K562 (cell line): ENCODE results near the gene PIEZO2. TPM values are rescaled to one million over a fixed set of nuclear protein-coding genes. Genes with fewer than 3 reads are reported as not detected.

Experiments used
- ELF4 ChIP-seq: fragments of 450-650 bp; formaldehyde crosslinking; IDR thresholded peaks from 2 replicates; pipeline ENCODE4 v1.4.0; 2022; ENCODE audit warnings: missing genetic modification characterization
- FOSL1 ChIP-seq: fragments of 200-800 bp; sonication (Bioruptor generic); conservative IDR thresholded peaks from 2 replicates; pipeline ENCODE4 v1.6.1; 2016; ENCODE audit warnings: missing genetic modification characterization, missing compliant biosample characterization
- MAZ ChIP-seq, 2 experiments: fragments of 450-650 bp in 1 of 2; sonication (generic) in 1 of 2; formaldehyde crosslinking; IDR thresholded peaks in 1 of 2; conservative IDR thresholded peaks in 1 of 2; 2 replicates each; pipeline versions ENCODE4 v1.4.0 to v1.5.0; 2020; ENCODE audit warnings: mild to moderate bottlenecking in 1 of 2, missing genetic modification reagents in 1 of 2
- NFRKB ChIP-seq: fragments of 450-650 bp; IDR thresholded peaks from 2 replicates; pipeline ENCODE4 v1.6.1; 2016; ENCODE audit warnings: low read depth
- RAD51 ChIP-seq: fragments of 450-650 bp; IDR thresholded peaks from 2 replicates; pipeline ENCODE4 v1.7.1; 2016; ENCODE audit warnings: low read depth, mild to moderate bottlenecking, borderline replicate concordance
- SAFB2 ChIP-seq: fragments of 200-400 bp; formaldehyde crosslinking; IDR thresholded peaks from 2 replicates; pipeline ENCODE4 v1.6.1; 2018; ENCODE audit warnings: borderline replicate concordance, low read length, low read depth, moderate library complexity; ENCODE audit not compliant: severe bottlenecking
- ZBTB8A ChIP-seq: fragments of 450-650 bp; IDR thresholded peaks from 2 replicates; pipeline ENCODE4 v1.6.1; 2018; ENCODE audit warnings: mild to moderate bottlenecking, moderate library complexity; ENCODE audit not compliant: partially characterized antibody
- ZSCAN32 ChIP-seq: fragments of 450-650 bp; formaldehyde crosslinking; IDR thresholded peaks from 2 replicates; pipeline ENCODE4 v1.4.0; 2020; ENCODE audit warnings: mild to moderate bottlenecking, moderate library complexity
- polyA plus RNA-seq, 8 experiments: library from polyadenylated mRNA; depleted of rRNA in 4 of 8; stranded (reverse) in 5 of 8; unstranded in 3 of 8; fragments of >200 nt; fragmentation: Nextera tagmentation in 2 of 8; fragmentation: Illumina TruSeq in 1 of 8; extraction: Ambion mirVana in 2 of 8; extraction: Trizol in 1 of 8; gene quantifications; 2 replicates each; pipeline versions ENCODE4 v1.2.1 to v1.2.3, GENCODE V29; 2011 to 2014; ENCODE audit warnings: inconsistent platforms in 1 of 8, missing spikeins in 1 of 8
- total RNA-seq, 7 experiments: library from RNA; depleted of rRNA in 6 of 7; stranded (reverse); fragments of >200 nt in 6 of 7; fragmentation: Illumina TruSeq in 2 of 7; extraction: Trizol in 2 of 7; gene quantifications; 2 replicates each; pipeline versions ENCODE4 v1.2.1 to v1.2.3, GENCODE V29; 2011 to 2021; ENCODE audit warnings: low replicate concordance in 1 of 7
- TF ChIP-seq, protein P1 (sequence below): fragments of 450-650 bp; IDR thresholded peaks from 2 replicates; pipeline ENCODE4 v1.6.1; 2016; ENCODE audit warnings: mild to moderate bottlenecking, moderate library complexity
- TF ChIP-seq, protein P2 (sequence below): fragments of 150-350 bp; conservative IDR thresholded peaks from 2 replicates; pipeline ENCODE4 v1.6.1; 2014; ENCODE audit warnings: low read length
- TF ChIP-seq, protein P3 (sequence below): fragments of 450-650 bp; formaldehyde crosslinking; IDR thresholded peaks from 2 replicates; pipeline ENCODE4 v1.4.0; 2022; ENCODE audit warnings: mild to moderate bottlenecking, moderate library complexity
- TF ChIP-seq, protein P4 (sequence below): fragments of 450-650 bp; IDR thresholded peaks from 2 replicates; pipeline ENCODE4 v1.6.1; 2016; ENCODE audit warnings: missing biosample characterization, missing genetic modification characterization

The PIEZO2 gene
- total and polyA plus RNA-seq, 9 of the 15 experiments (the other 6 are each of a cell fraction or from before 2014, with no cell fraction given): 0.54 to 4.1 (median 2.0) TPM

DNA sequence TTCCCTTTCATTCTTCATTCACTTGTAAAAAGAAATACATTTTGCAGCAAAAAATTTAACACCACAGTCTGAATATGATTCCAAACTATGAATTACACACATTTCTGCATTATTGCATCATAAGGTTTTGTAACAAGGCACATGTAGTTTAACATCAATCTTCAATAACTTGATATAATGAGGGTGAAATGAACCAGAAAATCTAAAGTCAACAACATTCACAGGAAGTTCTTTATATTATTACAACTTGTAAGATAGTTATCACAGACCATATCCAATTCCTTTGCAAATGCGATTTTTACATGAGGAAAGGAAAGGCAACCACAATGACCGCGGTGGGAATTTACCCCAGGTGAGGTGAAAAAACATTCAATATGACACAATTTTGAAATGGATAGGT lies 410.2 kb downstream of the PIEZO2 start (continued):
- TF ChIP-seq, protein P1, sequence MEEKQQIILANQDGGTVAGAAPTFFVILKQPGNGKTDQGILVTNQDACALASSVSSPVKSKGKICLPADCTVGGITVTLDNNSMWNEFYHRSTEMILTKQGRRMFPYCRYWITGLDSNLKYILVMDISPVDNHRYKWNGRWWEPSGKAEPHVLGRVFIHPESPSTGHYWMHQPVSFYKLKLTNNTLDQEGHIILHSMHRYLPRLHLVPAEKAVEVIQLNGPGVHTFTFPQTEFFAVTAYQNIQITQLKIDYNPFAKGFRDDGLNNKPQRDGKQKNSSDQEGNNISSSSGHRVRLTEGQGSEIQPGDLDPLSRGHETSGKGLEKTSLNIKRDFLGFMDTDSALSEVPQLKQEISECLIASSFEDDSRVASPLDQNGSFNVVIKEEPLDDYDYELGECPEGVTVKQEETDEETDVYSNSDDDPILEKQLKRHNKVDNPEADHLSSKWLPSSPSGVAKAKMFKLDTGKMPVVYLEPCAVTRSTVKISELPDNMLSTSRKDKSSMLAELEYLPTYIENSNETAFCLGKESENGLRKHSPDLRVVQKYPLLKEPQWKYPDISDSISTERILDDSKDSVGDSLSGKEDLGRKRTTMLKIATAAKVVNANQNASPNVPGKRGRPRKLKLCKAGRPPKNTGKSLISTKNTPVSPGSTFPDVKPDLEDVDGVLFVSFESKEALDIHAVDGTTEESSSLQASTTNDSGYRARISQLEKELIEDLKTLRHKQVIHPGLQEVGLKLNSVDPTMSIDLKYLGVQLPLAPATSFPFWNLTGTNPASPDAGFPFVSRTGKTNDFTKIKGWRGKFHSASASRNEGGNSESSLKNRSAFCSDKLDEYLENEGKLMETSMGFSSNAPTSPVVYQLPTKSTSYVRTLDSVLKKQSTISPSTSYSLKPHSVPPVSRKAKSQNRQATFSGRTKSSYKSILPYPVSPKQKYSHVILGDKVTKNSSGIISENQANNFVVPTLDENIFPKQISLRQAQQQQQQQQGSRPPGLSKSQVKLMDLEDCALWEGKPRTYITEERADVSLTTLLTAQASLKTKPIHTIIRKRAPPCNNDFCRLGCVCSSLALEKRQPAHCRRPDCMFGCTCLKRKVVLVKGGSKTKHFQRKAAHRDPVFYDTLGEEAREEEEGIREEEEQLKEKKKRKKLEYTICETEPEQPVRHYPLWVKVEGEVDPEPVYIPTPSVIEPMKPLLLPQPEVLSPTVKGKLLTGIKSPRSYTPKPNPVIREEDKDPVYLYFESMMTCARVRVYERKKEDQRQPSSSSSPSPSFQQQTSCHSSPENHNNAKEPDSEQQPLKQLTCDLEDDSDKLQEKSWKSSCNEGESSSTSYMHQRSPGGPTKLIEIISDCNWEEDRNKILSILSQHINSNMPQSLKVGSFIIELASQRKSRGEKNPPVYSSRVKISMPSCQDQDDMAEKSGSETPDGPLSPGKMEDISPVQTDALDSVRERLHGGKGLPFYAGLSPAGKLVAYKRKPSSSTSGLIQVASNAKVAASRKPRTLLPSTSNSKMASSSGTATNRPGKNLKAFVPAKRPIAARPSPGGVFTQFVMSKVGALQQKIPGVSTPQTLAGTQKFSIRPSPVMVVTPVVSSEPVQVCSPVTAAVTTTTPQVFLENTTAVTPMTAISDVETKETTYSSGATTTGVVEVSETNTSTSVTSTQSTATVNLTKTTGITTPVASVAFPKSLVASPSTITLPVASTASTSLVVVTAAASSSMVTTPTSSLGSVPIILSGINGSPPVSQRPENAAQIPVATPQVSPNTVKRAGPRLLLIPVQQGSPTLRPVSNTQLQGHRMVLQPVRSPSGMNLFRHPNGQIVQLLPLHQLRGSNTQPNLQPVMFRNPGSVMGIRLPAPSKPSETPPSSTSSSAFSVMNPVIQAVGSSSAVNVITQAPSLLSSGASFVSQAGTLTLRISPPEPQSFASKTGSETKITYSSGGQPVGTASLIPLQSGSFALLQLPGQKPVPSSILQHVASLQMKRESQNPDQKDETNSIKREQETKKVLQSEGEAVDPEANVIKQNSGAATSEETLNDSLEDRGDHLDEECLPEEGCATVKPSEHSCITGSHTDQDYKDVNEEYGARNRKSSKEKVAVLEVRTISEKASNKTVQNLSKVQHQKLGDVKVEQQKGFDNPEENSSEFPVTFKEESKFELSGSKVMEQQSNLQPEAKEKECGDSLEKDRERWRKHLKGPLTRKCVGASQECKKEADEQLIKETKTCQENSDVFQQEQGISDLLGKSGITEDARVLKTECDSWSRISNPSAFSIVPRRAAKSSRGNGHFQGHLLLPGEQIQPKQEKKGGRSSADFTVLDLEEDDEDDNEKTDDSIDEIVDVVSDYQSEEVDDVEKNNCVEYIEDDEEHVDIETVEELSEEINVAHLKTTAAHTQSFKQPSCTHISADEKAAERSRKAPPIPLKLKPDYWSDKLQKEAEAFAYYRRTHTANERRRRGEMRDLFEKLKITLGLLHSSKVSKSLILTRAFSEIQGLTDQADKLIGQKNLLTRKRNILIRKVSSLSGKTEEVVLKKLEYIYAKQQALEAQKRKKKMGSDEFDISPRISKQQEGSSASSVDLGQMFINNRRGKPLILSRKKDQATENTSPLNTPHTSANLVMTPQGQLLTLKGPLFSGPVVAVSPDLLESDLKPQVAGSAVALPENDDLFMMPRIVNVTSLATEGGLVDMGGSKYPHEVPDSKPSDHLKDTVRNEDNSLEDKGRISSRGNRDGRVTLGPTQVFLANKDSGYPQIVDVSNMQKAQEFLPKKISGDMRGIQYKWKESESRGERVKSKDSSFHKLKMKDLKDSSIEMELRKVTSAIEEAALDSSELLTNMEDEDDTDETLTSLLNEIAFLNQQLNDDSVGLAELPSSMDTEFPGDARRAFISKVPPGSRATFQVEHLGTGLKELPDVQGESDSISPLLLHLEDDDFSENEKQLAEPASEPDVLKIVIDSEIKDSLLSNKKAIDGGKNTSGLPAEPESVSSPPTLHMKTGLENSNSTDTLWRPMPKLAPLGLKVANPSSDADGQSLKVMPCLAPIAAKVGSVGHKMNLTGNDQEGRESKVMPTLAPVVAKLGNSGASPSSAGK: peak; percentile 44; the same call in 1 of the 2 replicates
- TF ChIP-seq, protein P2, sequence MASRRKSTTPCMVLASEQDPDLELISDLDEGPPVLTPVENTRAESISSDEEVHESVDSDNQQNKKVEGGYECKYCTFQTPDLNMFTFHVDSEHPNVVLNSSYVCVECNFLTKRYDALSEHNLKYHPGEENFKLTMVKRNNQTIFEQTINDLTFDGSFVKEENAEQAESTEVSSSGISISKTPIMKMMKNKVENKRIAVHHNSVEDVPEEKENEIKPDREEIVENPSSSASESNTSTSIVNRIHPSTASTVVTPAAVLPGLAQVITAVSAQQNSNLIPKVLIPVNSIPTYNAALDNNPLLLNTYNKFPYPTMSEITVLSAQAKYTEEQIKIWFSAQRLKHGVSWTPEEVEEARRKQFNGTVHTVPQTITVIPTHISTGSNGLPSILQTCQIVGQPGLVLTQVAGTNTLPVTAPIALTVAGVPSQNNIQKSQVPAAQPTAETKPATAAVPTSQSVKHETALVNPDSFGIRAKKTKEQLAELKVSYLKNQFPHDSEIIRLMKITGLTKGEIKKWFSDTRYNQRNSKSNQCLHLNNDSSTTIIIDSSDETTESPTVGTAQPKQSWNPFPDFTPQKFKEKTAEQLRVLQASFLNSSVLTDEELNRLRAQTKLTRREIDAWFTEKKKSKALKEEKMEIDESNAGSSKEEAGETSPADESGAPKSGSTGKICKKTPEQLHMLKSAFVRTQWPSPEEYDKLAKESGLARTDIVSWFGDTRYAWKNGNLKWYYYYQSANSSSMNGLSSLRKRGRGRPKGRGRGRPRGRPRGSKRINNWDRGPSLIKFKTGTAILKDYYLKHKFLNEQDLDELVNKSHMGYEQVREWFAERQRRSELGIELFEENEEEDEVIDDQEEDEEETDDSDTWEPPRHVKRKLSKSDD: no peak
- TF ChIP-seq ELF4 (CRISPR knock-in tag): no peak
- TF ChIP-seq NFRKB: no peak
- TF ChIP-seq FOSL1 (tag): no peak
- TF ChIP-seq ZSCAN32 (CRISPR knock-in tag): peak; percentile 89
- TF ChIP-seq SAFB2: no peak
- TF ChIP-seq RAD51: no peak
- TF ChIP-seq, protein P3, sequence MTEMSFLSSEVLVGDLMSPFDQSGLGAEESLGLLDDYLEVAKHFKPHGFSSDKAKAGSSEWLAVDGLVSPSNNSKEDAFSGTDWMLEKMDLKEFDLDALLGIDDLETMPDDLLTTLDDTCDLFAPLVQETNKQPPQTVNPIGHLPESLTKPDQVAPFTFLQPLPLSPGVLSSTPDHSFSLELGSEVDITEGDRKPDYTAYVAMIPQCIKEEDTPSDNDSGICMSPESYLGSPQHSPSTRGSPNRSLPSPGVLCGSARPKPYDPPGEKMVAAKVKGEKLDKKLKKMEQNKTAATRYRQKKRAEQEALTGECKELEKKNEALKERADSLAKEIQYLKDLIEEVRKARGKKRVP (CRISPR knock-in tag): peak; percentile 83
- no peak for TF ChIP-seq MAZ (CRISPR knock-in tag; conservative IDR thresholded peaks at IDR 0.05 in 1 of 2, IDR thresholded peaks at IDR 0.05 in 1 of 2)
- no peak for TF ChIP-seq ZBTB8A
- TF ChIP-seq, protein P4, sequence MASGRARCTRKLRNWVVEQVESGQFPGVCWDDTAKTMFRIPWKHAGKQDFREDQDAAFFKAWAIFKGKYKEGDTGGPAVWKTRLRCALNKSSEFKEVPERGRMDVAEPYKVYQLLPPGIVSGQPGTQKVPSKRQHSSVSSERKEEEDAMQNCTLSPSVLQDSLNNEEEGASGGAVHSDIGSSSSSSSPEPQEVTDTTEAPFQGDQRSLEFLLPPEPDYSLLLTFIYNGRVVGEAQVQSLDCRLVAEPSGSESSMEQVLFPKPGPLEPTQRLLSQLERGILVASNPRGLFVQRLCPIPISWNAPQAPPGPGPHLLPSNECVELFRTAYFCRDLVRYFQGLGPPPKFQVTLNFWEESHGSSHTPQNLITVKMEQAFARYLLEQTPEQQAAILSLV (tag): peak; percentile 73
